Activated naive CD8-positive, alpha-beta T cell treated with anti-CD3 and anti-CD28 coated beads, Interleukin-2, amount 50 U/mL, for 16 hours (primary cell): ENCODE measurements around the gene FHOD1.

Source experiments
- DNase-seq: peaks from one replicate; pipeline ENCODE4 v3.0.0-alpha.2; 2020; ENCODE audit warnings: low read depth, low spot score

Gene FHOD1

DNA sequence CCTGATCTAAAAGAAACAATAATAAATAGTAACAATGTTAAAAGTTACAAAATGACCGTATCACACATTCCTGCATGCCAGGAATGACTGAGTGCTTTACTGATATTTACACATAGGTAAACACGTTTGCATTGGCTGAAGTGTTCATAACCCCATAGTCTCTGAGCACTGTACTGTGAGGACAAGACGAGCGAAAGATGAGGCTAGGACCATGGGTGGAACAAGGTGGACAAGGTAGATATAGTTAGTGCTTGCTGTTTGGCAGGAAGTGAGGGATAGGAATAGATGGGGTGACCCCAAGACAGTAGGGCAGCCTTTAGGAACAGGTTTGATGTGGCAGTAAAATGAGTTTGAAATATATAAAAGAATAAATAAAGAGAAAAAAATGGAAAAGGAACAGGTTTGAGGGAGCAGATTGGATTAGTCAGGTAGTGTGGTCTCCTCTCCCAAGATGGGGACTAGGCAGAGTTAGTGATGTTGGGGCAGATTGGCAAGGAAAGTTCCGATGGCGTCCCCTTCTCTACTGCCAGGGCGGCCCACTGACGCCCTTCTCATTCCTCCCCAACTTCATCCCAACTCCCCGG lies 55.8 kb downstream of the FHOD1 start:
- no peak for DNase-seq

DNA sequence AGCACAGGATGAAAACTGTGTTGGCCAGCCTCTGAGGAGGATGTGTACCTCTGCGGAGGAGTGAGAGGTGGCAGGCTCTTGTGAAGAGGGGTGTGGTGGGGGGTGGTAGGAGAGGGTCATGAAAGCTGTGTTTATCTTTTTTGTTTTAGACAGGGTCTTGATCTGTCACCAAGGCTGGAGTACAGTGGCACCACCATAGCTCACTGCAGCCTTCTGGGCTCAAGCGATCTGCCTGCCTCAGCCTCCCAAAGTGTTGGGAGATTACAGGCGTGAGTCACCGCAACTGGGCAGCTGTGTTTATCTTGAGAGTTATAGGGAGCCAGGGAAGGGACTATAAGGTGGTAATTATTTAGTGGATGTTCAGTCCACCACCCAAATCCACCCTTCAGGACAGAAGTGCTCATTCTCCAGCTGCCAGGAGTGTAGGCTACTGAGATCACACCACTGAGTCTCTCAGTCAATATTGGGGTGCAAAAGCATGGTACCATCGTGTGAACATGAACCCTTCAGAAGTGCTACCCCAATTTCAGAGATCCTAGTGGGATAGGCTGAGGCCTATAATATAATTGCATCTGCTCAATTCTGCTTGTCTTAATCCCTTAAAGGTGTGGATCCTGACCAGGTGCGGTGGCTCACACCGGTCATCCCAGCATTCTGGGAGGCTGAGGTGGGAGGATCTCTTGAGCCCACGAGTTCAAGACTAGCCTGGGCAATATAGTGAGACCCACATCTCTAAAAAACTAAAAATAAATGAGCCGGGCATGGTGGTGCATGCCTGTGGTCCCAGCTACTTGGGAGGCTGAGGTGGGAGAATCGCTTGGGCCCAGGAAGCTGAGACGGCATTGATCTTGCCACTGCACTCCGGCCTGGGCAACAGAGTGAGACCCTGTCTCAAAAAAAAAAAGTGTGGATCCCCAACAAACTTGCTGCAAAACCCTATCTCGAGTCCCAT lies 56.6 kb downstream of the FHOD1 start:
- no peak for DNase-seq

DNA sequence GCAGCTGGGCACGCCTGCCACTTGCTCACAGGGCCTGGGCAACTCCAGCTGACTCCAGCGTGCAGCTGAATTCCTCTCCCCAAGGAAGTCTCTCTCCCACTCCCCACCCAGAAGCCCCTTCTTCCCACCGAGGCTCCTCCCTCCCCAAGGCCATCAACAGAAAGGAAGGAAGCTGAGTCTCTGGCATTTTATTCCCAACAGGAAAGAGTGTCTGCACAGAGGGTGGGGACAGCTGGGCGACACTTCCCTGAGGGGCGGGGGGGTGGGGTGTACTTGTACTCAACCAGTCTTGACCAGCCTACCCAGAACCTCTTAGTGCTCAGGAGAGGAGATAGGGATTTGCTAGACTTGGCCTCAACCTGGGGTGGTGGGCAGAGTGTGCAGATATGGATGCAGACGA lies 57.2 kb downstream of the FHOD1 start, which contains the start of gene EXOC3L1:
EXOC3L1 (minus strand) TSS at position 96 of the 400 bp plus-strand sequence. CDS start 460 bp downstream, outside the sequence.
- DNase-seq: no peak

DNA sequence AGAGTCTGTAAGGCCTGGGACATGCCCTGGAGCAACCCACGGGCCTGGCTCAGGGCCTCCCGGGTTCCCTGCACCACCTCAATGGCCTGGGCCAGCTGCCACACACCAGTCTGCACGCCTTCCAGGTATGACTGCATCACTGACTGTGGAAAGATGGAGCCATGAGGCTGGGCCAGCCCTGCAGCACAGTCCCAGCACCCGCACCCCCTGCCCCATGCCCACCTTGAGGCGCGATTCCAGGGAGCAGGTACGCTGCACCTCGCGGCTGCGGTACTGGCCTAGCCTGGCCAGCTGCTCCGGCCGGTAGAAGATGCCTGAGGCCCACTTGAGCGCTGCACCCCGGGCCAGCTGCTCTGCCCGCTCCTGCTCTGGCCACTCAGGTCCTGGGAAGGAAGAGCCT lies 58.5 kb downstream of the FHOD1 start:
- DNase-seq: no peak

DNA sequence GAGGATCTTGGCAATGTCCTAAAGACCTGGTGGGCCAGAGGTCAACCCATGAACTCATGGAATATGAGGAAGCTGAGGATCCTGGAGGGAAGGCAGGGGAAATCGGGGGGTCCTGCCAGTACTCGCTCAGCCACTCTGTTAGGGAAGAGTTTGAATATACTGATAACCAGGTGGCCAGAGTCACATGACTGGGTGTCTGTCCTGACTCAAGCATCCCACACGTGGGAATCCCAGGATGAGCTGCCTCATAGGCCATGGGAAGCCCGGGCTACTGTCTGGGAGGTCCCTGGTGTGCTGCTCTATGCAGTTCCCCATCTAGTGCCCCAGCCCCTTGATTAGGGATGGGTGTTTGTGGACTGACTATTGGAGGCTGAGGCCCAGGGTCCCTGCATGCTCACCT lies 59.0 kb downstream of the FHOD1 start:
- DNase-seq: no peak

DNA sequence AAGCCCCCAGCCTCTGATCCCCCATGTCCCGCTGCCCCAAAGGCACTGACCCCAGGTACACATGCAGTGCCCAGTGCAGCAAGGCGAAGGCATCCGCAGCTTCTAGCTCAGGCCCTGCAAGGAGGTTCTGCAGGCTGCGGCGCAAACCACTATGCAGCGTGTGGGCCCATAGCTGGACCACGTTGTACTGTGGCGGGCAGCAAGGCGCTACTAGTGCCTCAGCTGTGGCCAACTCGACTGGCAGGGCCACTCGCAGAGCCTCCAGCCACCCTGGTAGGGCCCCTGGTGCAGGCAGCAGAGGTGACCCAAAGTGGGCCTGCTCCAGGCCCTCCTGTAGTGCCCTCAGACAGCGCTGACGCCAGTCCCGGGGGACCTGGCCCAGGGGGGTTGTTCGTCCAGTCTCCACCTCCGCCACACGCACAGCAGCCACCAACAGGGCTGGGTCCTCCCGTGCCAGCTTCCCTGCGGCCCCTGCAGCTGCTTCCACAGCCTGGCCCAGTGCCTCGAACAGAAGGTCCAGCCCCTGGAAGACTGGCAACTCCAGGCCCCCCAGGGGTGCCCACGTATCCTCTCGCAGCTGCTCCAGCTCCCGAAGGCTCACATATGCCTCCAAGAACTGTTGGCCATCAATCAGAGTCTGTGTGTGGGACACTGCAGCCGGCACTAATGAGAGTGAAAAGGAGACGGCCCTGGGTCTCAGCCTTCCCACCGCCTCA lies 59.9 kb downstream of the FHOD1 start:
- no peak for DNase-seq

DNA sequence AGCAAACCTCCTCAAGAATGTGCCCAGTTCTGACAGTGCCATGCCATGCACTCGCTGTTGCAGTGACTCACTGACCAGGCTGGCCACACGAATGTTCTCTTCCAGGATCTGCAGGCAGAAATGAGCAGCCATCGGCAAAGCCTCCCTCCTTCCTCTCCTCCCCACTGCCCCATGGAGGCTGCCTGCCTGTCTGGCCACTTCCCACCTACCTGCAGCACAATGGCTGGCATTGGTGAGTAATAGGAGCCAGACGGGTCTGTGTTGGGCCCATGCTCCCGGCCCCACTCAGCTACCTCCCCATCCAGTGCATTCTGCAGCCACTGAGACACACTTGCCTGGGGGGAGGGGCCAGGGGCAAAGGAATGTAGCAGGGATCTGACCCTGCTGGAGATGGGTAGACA lies 60.7 kb downstream of the FHOD1 start:
- no peak for DNase-seq

DNA sequence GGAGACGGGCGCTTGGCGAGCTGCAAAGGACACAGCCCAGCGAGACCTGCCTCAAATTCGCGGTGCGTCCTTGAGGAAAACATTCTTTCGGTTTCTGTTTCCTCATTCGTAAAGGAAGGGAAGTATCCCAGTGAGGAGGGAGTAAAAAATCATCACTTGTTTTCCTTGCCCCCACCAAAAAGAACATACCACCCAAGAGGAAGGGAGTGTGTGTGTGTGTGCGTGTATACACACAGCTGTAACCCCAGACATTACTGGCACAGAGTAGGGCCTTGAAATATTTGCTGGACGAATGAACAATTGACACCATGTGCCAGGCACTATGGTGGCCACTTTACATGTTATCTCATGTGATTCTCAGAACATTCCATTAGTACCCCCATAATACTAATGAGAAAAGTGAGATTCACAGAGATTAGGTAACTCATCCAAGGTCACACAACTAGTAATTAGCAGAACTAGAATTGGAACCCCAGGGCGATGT lies 61.6 kb downstream of the FHOD1 start:
- no peak for DNase-seq

DNA sequence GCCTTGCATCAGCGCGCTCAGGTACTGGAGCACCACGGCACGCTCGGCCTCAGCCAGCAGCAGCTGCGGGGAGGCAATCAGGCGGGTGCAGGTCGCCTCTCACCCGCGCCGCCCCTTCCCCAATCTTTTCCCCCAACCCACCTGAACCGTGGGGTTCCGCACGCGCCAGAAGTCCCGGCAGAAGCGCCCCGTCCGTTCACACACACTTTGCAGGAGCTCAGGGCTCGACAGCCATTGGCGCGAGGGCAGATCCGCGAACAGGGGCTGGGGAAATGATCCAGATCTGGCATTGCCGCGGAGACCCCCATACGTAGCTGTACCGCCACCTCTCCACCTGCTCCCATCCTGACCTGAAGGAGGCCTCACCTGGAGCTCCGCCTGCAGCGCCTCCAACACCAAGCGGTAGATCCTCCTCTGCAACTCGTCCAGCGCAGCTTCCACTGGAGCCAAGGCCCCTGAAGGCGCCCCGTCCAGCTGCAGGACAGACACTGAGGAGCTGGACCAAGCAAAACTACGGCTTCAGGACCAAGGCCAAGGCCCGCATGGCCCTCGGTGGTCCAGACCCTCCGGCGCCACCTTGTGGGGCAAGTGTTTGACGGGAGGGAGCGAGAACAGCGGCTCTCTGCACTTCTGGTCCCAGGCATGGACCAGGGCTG lies 62.2 kb downstream of the FHOD1 start:
- peak; percentile 50 for DNase-seq

DNA sequence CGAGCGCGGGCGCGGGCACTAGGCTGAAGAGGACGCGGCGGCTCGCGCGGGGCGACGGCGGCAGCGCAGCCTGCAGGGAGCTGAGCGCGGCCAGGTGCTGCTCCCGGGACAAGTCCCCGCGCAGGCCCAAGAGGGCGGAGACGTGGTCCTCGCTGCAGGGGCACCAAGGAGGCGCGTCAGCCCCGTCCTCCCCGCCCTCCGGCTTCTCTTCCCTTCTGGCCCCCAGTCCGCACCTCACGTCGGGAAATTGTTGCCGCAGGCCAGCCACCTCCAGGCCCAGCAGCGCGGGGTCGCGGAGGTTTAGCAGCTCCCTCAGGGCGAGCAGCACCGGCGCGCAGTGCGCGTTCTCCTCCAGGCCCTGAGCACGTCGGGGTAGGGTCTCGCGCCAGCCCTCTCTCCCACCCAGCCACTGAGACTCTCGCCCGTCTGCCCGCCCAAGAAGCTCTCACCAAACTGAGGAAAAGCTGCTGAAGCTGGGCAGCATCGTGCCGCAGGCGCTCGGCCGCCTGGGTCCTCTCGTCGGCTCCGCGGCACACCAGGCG lies 62.8 kb downstream of the FHOD1 start:
- no peak for DNase-seq

DNA sequence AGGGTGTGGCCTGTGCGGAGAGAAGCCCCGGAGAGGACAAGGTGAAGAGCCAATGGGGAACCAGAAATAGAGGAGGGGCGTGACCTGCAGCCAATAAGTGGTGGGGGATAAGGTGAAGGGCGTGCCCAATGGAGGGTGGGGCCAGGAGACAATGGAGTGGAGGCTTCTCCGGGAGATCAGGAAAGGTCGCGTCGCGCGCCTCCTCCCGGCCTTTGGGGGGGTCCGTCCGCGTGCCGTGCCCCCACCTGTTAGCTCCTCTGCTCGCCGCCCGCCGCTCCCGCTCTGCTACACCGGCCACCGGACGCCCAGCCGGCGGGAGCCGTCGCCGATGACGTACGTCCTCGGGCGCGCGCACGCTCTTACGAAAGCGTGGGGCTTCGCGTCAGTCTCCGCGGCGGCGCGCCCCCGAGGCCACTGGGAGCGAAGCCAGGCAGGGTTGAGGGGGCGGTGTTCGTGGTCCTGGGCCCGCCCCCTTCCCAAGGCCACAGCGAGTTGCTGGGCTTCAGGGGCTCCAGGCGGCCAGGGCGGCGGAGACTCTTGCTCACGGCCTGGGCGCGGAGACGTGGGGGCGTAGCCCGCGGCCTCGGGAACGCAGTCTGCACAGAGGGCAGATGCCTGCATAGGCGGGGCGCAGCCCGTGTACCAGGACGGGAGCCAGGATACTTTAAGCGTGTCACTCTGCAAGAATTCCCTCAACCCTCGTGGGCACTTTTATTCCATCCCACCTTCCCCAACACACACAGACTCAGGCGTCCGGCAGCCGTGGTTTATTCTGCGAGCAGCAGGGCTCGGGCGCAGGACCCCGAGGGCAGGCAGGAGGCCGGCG lies 63.4 kb downstream of the FHOD1 start, which contains the start of gene MATCAP1:
MATCAP1 (minus strand) TSS at position 337 of the 826 bp plus-strand sequence. CDS start 3,353 bp downstream, outside the sequence.
- peak; percentile 90 for DNase-seq

DNA sequence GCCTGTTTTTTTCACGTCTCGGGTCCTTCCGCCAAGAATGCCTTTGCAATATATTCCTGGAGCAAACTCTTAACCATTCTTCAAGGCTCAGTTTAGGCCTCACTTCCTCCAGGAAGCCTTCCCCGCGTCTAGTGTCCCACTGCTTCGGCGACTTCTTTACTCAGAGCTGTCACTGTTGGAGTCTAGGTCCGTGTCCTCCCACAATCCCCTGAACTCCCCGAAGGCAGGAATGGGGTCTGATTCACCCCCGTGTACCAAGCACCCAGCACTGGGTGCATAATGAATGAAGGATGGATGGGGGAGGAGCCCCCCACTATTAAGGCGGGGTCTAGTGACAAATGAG lies 64.0 kb downstream of the FHOD1 start:
- no peak for DNase-seq

DNA sequence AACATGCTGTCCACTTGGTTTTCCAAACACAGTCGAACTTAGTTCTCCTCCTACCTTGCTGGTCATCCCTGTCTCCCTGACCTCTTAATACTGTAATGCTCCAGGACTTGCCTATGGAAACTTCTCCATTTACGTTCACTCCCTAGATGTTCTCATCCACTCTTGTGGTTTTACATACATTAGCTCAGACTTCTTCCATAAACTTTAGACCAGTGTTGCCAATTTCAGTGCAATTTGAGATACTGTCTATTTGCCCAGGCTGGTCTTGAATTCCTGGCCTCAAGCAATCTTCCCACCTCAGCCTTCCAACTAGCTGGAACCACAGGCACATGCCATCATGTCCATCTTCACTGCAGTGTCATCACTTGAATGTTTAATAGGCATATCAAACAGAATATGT lies 65.0 kb downstream of the FHOD1 start:
- DNase-seq: no peak

DNA sequence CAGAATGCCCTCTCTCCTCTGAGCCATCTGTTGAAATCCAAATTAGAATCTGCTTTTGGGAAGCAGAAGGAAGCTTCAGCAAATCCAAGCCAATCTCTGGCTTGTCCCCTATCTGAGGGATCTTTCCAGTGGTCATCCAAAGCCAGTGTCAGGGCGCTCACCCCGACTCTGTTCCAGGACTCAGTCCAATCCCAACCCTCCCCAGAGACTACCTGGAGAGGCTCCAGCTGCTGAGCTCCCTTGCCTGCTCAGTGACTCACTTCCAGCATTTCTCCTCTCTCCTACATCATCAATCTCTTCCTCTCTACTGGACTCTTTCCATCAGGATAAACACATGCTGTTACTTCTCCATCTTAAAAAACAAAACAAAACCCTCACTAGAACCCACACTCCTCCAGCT lies 65.9 kb downstream of the FHOD1 start:
- no peak for DNase-seq

DNA sequence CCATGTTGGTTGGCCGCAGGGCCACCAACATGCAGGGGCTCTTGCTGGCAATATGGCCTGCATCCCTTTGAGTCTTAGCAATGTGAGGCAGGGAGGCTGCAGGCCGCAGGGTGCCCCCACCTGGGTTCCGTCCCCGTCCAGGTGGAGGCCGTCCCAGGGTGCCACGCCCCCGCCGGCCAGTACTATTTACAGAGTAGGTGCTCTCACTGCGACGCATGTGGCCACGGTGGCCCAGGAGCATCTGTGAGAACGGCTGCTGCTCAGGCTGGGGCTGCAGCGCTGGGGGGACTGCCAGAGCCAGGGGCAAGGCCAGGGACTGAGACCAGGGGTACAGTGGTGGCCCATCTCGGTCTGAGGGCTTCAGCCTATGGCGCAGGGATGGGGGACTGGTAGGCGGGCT lies 67.1 kb downstream of the FHOD1 start:
- no peak for DNase-seq

DNA sequence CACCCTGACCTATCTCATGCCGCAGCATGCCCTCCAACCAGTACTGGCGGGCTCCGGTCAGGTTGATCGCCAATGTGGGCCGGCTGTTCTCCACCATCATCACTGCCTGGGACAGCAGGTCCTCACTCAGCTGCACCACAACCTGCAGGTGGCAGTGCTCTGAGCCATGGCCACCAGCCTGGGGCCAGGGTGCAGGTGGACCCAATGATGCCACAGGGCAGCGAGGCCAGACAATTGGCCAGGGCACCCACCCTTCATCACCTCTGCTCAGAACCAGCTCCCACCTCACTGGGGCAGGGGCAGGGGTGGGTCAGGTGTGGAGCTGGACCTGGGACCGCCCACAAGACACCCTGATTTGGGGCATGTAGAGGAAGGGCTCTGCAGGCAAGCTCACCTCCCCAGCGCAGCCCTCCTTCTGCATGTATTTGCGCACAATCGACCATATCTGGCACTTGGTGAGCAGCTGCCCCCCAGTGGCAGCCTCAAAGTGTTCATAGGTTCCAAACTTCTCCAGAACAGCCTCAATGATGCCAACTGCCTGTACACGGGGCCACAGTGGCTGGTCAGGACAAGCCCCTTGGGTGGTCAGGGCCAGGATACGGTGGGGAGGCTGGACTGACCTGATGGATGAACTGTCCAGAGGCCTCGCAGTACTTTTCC lies 67.7 kb downstream of the FHOD1 start:
- no peak for DNase-seq
